Amniotic stem cell (primary cell): ENCODE results near the gene SEPHS1.
"Not testable (repeated sequence)": the region's sequence is repeated elsewhere in the genome, so short reads cannot be mapped to it uniquely, and the experiment has no call there.

Experiments
- DNase-seq: peaks from one replicate; lab custom pipeline; 2025; lab: John Stamatoyannopoulos, UW

SEPHS1 gene, protein sequence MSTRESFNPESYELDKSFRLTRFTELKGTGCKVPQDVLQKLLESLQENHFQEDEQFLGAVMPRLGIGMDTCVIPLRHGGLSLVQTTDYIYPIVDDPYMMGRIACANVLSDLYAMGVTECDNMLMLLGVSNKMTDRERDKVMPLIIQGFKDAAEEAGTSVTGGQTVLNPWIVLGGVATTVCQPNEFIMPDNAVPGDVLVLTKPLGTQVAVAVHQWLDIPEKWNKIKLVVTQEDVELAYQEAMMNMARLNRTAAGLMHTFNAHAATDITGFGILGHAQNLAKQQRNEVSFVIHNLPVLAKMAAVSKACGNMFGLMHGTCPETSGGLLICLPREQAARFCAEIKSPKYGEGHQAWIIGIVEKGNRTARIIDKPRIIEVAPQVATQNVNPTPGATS

DNA sequence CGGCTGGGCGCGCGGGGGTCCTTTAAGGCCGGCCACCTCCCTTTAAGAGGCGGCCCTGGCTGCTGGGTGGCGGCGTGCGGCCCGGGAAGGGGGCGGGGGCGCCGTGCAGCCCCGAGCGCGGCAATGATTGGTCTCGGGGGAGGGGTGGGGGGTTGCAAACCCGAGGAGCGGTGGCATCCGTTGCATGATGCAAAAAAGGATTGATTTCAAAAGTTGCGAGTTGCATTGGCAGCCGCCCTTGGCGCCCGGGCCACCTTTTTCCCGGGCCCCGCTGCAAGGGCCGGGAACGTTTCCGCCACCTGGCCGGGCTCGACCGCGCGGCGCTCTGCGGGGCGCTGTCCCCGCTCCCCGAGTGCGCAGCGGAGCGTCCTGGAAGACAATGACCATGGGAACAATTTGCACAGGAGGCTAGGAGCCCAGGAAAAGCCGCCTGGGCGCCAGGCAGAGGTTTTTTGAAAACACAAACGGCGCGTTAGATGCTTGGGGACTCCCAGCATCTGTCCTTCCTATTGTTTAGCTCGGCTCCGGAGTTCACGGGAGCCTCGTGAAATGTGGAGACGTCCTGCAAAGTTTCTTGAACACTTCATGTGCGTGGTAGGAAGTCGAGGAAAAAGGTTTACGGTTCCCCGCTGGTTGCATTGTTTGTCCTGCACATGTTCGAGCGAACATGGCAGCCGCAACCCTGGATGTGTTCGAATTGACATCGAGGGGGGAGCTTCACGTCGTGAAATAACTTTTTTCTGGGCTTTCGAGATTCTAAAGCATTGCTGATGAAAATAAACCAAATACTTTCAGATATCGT, at the start of gene SEPHS1:
SEPHS1 (minus strand) TSS at position 78 of the 802 bp plus-strand sequence. CDS start 3,343 bp downstream, outside the sequence.
- peak; percentile 55 for DNase-seq

DNA sequence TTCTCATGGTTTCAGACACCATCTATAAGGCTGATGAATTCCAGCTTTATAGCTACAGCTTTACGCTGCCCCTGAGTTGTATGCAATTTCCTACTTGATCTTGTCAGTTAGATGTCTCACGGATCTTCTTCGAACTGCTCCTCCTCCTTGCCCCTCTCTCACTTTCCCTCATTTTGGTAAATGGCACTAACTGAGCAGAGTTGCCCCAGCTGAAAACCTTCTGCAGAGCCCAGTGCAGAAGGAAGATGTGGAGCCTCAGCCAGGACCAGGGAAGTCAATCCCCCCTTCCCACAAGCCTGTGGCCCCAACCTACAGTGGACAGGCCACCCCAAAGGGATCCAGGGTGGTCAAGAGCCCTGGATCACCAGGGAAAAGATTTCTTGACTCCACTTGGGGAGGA, 49.0 kb upstream of the SEPHS1 start:
- DNase-seq: no peak

DNA sequence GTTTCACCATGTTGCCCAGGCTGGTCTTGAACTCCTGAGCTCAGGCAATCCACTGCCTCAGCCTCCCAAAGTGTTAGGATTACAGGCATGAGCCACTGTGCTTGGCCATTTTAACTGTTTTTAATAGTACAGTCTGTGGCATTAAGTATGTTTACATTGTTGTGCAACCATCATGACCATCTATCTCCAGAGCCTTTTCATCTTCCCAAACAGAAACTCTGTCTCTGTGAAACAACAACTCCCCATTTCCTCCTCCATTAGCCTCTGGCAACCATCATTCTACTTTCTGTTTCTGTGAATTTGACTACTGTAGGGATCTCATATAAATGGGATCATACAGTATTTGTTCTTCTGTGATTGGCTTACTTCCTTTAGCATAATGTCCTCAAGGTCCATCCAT, 48.3 kb upstream of the SEPHS1 start:
- DNase-seq: no peak

DNA sequence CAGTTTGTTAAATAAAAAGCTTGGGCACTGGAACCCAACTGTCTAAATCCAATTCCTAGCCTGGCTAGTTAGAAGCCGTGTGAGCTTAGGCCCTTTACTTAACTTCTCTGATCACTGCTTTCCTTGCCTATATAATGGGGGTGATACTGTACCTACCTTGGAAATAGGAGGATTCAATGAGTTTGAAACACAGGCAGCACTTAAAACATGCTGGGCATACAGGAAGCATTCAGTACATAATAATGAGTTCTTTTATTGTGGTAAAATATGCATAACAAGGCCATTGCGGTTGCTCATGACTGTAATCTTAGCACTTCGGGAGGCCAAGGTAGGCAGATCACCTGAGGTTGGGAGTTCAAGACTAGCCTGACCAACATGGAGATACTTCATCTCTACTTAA, 47.4 kb upstream of the SEPHS1 start:
- DNase-seq: no peak

DNA sequence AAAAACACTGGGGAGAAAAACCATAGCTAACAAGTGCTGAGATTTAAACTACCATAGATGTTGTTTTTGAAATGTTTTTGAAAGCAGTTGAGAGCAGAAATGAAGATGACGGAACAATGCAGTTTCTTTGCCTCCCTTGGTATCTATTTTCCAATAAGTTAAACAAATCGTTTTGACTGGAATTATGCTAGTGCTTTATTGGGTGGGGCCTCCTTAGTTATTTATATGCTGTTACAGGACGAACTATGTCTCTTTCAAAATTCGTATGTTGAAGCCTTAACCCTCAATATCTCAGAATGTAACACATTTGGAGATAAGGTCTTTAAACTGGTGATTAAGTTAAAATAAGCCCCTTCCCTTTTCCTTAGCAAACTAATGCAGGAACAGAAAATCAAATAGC, 45.5 kb upstream of the SEPHS1 start:
- DNase-seq: no peak

DNA sequence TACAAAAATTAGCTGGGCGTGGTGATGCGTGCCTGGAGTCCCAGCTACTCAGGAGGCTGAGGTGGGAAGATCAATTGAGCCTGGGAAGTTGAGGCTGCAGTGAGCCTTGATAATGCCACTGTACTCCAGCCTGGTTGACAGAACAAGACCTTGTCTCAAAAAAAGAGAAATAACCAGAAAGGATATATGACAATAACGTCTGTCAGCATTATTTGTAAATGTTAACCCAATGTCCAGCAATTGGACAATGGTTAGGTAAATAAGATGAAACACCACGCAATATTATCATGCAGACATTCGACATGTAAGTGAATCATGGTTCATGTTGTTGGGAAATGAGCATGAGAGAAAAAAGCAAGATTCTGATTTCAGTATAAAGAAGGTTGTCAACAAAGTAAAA, 44.6 kb upstream of the SEPHS1 start:
- DNase-seq: no peak

DNA sequence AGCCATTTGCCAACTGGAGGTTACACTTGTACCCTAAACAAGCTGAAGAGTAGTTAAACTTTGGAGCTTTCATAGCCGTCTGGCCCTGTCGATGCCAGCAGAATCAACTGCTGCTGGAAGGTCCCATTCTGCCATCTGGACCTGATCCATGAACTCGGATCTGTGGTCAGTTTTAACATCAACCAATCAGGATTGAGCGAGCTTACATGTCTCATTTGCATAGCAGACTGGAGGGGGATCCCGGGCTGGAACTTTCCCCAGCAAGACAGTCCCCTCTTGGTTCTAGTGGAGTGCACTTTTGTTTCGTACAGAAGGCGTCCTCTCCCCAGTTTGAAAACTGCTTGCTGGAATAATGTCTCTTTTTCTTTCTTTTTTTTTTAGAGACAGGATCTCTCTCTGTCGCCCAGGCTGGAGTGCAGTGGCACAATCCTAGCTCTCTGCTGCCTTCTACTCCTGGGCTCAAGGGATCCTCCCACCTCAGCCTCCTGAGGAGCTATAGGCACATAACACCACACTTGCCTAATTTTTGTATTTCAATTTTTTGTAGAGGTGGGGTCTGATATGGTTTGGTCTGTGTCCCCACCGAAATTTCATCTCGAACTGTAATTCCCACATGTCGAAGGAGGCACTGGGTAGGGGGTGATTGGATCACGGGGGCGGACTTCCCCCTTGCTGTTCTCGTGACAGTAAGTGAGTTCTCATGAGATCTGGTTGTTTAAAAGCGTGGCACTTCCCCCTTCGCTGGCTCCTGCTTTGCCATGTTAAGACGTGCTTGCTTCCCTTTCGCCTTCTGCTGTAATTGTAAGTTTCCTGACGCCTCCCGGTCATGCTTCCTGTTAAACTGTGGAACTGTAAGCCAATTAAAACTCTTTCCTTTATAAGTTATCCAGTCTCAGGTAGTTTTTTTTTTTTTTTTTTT, 42.8 kb upstream of the SEPHS1 start:
- DNase-seq: no peak

DNA sequence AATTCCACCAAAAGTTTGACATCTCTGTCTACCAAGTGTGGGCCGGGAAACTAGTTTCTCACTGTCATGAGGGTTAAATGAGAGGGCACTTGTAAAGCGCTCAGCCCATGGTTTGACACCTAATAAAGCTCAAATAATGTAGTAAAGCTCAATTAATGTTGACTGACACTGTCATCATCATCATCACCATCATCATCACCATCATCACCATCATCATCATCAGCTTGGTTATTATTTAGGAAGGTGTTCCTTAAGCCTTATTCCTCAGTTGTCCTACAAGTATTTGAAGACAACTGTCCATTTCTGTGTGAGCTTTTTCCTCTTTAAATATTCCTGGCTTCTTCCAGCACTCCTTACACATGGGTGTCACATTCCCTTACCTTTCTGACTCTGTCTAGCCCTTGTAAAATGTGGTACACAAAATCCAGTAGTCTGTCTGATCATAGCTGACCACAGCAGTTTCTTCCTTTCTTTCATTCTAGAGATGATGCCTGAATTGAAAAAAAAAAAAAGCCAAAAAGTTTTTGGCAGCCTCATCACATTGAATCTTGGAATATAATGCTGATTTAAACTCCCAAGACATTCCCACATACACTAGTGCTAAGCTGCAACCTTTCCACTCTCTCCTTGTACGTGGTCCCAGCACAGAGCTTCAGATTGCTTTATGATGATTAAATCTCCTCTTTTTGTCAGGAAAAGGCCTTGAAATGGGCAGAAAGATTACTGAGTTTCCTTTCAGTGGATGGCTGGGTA, 40.6 kb upstream of the SEPHS1 start:
- DNase-seq: no peak

DNA sequence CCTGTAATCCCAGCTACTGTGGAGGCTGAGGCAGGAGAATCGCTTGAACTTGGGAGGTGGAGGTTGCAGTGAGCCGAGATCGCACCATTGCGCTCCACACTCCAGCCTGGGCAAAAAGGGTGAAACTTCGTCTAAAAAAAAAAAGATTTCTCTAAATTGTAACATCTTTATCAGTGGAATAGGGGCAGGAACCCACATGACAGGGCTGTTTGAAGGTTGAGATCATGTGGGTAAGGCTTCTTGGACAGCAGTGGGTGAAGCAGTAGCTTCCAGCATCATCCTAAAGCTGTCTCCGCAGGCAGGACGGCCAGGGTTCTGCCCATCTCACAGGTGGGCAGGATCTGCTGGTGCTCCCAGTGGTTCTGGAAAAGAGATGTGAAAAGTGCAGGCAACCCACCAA, 37.9 kb upstream of the SEPHS1 start:
- no peak for DNase-seq

DNA sequence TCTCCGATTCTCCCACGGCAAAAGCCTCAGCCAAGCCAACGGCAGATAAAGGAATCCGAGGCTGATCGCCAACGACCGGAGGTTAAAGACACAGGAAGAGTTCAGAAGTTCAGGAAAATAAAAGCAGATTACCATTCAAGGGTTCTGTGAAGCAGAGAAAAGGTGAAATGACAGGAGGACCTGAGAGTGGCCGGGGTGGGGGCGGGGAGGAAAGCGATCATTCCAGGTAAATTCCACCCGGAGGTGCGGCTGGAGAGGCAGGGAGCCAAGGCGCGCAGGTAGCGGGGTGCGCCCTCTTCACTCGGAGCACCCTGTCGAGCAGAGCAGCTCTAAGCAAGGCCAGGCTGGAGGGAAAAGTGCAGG, 35.3 kb upstream of the SEPHS1 start:
- no peak for DNase-seq

DNA sequence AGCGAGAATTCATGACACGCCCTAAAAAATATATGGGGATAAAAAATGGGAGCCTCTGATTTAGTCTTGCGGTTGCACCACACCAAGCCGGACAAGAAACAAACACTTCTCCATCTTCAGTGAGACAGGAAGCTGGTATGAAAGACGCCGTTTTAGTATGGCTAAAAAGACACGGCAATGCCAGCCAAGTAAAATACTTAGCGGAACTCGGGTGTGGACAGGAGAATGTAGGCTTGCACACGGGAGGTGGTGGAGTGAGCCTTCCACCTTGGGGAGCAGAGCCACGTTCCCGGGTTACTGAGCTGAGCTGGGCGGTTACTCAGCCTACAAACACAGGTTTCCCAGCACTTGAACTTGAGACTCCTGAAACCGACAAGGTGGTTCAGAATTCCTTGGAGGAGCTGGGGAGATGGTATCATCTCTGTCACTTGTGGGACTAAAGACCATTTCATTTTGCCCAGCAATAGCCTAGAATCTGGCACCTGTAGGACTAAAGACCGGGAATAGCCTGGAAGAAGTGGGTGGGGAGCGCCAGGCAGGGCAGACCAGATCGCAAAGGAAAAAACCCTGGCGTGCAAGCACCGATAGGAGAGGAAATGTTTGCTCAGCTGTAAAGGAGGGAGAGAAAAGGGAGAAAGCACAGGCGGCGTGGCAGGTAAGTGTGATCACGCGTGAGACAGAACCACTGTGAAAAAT, 34.8 kb upstream of the SEPHS1 start:
- no peak for DNase-seq

DNA sequence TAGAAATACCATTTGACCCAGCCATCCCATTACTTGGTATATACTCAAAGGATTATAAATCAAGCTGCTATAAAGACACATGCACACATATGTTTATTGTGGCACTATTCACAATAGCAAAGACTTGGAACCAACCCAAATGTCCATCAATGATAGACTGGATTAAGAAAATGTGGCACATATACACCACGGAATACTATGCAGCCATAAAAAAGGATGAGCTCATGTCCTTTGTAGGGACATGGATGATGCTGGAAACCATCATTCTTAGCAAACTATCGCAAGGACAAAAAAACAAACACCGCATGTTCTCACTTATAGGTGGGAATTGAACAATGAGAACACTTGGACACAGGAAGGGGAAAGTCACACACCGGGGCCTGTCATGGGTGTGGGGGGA, 31.0 kb upstream of the SEPHS1 start:
- DNase-seq: not testable (repeated sequence)

DNA sequence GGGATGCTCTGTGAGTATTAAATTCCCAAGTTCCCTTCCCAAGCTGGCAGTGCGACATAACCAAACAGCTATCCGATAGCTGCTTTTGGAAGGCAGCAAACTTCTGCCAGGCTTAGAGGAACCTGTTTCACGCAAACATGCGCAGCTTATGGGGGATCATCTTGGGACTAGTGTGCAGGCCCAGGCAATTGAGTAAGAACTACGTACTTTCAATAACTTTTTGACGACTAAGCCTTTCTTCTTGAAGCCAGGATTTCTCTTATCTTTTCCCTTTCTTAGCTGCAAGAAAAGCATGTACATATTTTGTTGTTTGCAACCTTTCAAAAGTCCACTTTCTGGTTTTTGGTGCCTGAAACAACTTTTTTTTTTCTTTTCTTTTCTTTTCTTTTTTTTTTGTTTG, 28.7 kb upstream of the SEPHS1 start:
- DNase-seq: no peak

DNA sequence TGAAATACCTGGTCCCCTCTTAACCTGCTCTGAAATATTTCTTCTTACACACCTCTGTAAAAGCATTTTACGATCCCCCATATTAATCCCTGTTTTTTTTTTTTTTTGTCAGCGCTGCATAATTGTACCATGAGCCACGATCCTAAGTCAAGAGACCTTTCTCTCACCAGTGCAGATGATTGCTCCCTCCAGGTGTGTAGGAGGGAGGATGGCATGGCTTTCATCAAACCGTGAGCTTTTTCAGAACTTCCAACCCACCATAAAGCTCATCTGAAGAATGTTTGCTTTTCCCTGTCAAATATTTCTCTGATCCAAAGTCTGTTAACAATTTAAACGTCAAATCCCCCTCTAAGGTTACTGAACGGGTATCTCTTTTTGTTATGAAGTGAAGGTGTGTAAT, 28.2 kb upstream of the SEPHS1 start:
- DNase-seq: no peak

DNA sequence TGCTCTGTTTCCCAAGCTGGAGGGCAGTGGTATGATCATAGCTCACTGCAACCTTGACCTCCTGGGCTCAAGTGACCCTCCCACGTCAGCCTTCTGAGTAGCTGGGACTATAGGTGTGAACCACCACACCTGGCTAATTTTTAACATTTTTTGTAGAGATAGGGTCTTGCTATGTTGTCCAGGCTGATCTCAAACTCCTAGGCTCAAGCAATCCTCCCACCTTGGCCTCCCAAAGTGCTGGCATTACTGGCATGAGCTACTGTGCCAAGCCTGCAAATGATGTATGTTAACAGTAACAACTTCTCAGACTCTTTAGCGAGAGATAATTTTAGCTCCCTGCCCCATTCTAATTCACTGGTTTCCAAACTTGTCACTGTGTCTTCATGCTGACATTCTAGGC, 27.7 kb upstream of the SEPHS1 start:
- DNase-seq: no peak

DNA sequence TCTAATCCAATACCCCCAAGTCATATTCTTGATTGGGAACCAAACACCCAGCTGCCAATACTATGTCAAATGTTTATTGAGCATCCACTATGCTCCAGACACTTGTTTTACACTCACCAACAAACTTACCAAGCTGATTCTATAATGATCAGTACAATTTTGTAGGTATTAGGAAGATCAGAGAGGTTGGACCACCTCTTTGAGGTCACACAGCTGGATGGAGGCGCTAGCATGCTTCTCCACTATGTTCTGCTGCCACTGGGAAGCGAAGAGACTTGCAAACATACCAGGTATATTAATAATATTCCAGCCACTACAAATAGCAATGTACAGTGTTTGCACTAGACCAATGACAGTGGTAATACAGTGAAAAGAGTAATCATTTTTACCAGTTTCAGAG, 25.6 kb upstream of the SEPHS1 start:
- no peak for DNase-seq

DNA sequence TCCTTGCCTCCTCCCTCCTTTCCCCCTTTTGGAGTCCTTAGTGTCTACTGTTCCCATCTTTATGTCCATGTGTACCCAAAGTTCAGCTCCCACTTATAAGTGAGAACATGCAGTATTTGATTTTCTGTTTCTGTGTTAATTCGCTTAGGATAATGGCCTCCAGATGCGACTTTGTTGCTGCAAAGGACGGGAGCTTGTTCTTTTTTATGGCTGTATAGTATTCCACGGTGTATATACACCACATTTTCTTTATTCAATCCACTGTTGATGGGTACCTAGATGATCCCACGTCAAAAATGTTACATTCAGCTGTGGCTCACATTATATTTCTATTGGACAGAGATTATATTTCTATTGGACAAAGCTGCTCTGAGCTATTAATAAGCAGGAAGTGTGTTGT, 24.4 kb upstream of the SEPHS1 start:
- no peak for DNase-seq

DNA sequence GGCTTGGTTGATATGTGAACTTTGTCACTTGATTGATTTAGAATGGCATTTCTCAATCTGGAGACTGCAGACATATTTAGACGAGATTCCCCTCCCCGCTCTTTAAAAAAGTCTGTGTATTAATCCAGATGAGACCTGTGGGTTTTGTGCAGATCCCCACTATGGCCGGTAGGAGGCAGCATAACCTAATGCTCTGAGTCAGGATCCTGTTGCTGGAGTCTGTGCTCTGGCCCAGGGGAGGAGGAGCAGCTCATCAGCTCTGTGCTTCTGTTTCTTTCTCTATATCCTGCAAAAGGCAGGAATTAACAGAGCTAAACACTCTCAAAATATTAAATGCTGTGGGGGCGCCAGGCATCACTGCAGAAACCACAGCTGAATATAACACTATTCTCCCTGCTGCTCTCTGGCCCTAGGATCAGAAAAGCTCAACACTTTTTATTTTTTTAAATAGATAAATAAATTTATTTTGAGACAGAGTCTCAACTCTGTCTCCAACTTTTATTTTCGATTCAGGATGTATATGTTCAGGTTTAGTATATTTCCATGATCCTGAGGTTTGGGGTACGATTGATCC, 23.9 kb upstream of the SEPHS1 start:
- DNase-seq: no peak

DNA sequence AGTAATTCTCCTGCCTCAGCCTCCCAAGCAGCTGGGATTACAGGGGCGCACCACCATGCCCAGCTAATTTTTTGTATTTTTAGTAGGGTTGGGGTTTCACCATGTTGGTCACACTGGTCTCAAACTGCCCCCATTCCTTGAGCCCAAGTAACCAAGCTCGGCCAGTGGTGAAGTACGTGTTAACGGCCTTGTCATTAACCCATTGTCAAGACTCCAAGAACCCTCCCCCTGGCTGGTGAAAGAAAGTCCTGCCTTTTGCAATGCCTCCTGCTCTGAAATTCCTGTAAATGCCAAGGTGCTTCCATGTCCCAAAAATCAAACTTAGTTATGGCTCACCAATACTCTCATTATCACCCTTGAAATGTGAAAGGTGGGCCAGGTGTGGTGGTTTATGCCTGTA, 18.8 kb upstream of the SEPHS1 start:
- DNase-seq: no peak

DNA sequence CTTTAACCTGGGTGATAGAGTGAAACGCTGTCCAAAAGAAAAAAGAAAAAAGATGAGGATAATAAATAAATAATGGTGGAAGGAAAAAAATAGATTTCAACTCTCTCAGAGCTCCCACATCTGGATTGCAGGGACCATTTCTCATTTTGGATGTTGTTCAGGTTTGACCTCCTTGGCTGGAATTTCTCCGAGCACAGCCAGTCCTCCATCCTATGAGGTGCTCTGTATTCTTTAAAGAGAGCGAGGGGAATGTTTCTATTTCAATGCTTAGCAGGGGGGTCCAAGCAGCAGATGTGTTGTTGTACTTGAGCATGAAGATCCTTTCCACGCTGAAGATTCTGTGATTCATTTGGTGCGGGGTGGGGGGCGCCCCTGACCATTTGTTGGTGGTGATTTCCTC, 17.7 kb upstream of the SEPHS1 start:
- DNase-seq: no peak

DNA sequence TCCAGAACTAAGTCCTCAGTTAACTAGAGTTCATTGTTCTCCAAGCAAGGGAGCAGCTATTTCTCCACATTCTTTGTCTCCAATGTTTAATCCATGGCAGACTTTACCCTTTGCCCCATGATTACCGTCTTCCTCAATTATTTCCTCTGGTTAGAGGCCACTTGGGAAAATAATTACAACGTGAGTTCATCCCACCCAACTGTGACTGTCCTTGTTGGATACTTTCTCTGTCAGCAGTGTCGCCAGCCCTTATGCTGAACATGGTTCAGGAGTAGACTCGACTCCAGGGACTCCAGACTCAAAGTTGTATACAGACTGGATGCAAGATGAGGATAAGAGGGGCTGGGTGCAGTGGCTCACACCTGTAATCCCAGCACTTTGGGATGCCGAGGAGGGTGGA, 17.1 kb upstream of the SEPHS1 start:
- DNase-seq: no peak
